GM21423 (cell line): Measurements from ENCODE around the gene NEGR1.

Source experiments
- ATAC-seq: cut with Tn5 transposase; IDR thresholded peaks from one replicate; pipeline ENCODE4 v1.9.1; 2021; ENCODE audit warnings: mild to moderate bottlenecking, moderate library complexity; ENCODE audit not compliant: unreplicated experiment

NEGR1 gene

DNA sequence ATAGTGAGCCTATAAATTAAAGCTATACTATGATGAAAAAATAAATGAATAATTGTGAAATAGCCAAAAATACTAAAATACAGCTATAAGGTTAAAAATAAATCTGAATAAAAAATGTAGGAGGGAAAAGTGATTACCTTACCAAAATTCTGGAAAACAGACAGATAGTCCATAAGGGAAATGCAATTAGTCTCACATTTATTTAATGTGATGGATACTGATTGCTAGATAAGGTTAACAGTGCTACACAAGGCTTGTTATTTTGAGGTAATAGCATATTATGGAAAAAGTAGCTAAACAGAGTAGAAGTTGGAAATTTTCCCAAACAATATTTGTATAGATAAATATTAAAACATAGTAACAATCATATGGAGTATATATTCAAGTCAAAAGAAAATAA lies 413.0 kb downstream of the NEGR1 start:
- ATAC-seq = no peak

DNA sequence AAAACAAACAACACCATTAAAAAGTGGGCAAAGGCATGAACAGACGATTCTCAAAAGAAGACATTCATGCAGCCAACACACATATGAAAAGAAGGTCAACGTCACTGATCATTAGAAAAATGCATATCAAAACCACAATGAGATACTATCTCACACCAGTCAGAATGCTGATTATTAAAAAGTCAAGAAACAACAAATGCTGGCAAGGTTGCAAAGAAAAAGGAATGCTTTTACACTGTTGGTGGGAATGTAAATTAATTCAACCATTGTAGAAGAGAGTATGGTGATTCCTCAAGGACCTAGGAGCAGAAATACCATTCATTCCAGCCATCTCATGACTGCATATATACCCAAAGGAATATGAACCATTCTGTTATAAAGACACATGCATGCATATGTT lies 419.6 kb downstream of the NEGR1 start:
- no peak for ATAC-seq

GRCh38 chr1:71861022-71861421 lies 421.3 kb downstream of the NEGR1 start:
- no peak for ATAC-seq

DNA sequence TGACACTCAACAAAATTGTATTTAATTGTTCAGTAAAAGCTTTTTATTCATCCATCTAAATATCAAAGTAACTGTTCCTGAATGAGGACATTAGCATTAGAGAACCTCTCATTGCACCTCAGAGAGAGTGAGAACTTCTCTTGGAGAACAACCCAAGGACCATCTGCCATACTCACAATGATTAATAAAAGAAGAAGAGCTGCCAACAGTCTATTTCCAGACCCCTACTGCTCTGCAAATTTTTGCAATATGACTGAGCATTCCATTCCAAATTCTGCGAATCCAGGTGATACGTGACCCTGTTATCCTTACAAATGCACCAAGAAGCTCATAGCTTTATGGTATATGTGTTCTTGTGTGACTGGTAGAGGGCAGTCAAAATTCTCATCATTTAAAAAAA lies 422.5 kb downstream of the NEGR1 start:
- ATAC-seq = no peak

GRCh38 chr1:71857862-71858261 lies 424.5 kb downstream of the NEGR1 start:
- no peak for ATAC-seq

DNA sequence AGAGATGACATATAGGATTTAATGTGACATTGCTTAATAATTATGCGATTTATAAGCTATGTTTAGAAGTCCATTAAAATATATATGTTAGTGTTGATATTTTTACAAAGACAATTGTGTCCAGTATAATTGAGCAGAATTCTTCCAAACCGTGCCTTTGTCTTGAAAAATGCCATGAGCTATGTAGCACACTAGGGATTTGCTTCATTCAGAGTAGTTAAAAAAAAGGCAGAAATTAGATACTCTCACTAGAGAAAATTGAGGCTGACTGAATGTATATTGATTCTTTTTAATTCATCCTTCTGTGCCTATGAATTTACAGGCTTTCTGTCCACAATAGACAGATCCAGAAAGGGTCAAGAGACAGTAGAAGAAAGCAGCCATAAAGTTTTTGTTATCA lies 429.0 kb downstream of the NEGR1 start:
- no peak for ATAC-seq

DNA sequence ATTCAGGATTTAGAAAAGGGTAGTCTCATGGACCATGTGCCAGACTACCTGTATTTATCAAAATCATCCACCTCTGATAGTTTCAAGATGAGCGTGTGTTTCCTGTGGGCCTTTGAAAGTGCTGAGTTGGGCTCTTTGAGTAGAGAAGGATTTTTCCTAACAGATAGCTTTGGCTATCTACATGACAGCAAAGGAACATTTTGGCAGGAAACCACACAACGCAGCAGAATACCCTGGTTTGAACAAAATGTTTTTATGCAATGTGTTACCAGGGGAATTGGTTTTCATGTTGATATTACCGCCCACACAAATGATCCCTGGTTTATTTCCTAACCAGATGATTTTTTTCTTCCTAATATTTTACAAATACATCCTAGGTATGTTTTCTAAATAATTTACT lies 431.4 kb downstream of the NEGR1 start:
- ATAC-seq = no peak

GRCh38 chr1:71850515-71850914 lies 431.8 kb downstream of the NEGR1 start:
- no peak for ATAC-seq

- ATAC-seq = no peak
These were observed 439.3 kb downstream of the NEGR1 start for GRCh38 chr1:71843012-71843411.

- no peak for ATAC-seq
These were observed 442.5 kb downstream of the NEGR1 start for GRCh38 chr1:71839876-71840275.

DNA sequence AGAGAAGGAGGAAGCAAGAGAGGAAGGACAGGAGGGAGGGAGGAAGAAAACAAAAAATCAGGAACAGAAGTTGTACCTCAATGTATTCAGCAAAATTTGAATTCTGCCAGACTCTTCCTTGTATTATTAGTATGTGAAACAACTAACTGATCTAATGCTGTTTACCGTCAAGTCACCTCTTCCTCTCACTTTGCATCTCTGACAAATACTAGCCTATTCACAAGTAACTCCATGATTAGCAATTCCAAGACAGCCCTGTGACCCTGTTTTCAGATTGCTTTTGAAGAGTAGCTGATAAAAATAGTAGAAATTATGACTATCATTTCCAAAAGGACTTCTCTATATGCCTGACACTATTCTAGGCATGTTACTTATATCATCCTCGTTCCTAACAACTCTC lies 445.4 kb downstream of the NEGR1 start:
- no peak for ATAC-seq

- ATAC-seq = no peak
These were observed 446.9 kb downstream of the NEGR1 start for GRCh38 chr1:71835442-71835813.

DNA sequence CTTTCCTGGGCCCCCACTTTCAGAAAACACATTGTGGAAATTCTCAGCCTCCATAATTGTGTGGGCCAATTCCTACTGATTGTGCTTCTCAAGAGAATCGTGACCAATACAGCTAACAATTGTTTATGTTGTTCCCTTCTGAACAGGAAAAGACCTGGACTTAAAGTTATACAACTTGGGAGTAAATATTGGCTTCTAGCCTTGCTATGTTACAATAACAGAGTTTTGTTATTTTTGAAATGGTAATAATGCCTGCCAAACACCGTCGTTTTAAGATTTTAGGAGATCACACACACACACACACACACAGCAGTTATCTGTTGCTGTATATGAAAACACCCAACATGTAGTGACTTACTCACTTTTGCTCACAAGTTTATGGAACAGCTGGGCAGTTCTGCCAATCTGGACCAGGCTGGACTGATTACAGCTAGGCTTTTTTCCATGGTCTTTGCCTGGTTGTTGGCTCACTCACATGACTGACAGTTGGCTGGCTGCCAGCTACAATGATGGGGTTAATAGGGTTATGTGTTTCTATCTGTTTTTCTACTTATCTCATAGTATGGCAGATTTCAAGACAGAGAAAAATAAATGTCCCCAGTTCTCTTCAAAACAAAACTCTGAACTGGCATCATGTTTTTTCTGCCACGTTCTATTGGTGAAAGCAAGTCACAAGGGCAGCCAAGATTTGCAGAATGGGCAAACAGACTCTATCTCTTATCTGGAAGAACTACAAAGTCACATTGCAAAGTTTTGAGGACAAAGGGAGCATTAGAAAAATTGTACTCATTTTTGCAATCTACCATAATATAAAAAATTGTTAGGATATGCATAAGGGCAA lies 447.5 kb downstream of the NEGR1 start:
- ATAC-seq = no peak

- ATAC-seq = no peak
These were observed 450.7 kb downstream of the NEGR1 start for GRCh38 chr1:71831646-71832045.

DNA sequence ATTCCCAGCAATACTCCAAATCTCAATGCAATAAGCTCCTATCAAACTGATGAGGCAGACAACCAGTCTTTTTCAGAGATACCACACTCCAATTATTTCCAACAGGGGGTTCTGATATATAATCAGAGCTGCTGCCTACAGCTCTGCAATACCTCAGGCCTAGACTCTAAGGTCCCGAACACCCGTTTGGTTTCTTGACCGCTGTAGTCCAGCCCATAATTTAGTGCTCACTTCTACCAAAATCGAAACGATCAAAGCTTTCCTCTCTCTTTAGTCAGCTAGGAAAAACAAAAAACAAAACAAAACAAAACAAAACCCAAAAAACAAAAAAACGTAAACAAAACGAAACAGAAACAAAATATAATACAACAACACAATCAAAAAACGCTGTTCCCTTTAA lies 453.0 kb downstream of the NEGR1 start:
- no peak for ATAC-seq

DNA sequence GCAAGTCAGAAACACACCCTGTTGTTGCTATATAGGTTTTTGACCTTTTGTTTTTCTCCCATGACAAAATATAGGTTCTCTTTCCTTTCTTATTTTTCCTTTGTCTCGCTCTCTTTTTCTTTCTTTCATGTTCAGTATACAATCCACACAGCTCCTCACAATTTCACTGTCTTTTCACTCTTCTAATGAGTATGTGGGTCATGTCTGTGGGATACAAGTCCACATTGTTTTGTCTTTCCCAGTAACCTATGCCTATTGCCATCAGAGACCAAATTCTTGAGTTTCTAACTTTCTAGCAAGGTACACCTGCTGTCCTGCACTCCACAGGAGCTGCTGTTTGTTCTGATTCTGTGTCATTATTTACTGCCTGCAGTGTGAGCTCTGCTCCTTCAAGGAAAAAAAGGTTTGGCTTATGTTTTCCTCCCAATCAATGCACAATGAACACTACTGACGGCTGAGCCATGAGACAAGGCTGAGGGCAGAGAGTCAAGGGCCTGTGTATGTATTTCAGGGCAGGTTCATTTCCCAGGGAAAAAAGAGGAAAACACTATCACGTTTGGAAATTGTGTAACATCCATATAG lies 453.8 kb downstream of the NEGR1 start:
- no peak for ATAC-seq

GRCh38 chr1:71823708-71824305 lies 458.5 kb downstream of the NEGR1 start:
- ATAC-seq = no peak

DNA sequence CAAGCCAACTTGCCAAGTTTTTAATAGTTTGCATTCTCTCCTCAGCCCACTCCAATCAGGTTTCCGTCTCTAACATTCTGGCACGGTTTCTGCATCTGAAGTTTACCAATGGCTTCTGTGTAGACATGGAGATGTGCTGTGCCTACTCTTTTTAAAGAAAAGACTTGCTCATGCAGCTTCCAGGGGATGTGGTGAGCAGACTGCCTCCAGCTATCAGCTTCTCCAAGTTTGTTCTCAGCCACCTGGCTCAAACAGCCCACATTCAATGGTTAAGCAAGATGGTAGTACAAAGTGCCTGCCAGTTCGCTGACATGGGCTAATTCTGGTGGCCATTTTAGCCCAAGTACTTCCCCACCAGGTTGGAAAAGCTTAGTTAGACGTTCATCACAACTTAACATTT lies 465.3 kb downstream of the NEGR1 start:
- ATAC-seq = no peak

GRCh38 chr1:71809085-71809484 lies 473.3 kb downstream of the NEGR1 start:
- no peak for ATAC-seq

- ATAC-seq = no peak
These were observed 478.2 kb downstream of the NEGR1 start for GRCh38 chr1:71804140-71804539.

- ATAC-seq = no peak
These were observed 486.3 kb downstream of the NEGR1 start for GRCh38 chr1:71796006-71796405.

GRCh38 chr1:71792264-71792663 lies 490.1 kb downstream of the NEGR1 start:
- ATAC-seq = no peak
